Measurements from ENCODE around the gene SFMBT2. TPM values are rescaled to one million over a fixed set of nuclear protein-coding genes. Genes with fewer than 3 reads are reported as not detected.

The SFMBT2 gene
- polyA plus RNA-seq, 4 donors: 0.45 to 2.5 (median 1.3) TPM

- H3K36me3 ChIP-seq (ENCODE audit: control insufficient read depth in 3 of 3, insufficient read depth in 2 of 3, low read depth in 1 of 3, low read length in 3 of 3): no peaks in the 10 kb centered on the region
- DNase-seq (peak in 1 of 2 donors; percentile 9), FAIRE-seq (no peak)
- H3K27me3 ChIP-seq (ENCODE audit: control insufficient read depth in 3 of 3, insufficient read depth in 3 of 3, low read length in 3 of 3): peaks cover 2 to 70% (median 7%) of the 10 kb centered on the region in 3 donors
- H3K9me3 ChIP-seq (ENCODE audit: control insufficient read depth in 2 of 2, insufficient read depth in 1 of 2, low read depth in 1 of 2, low read length in 1 of 2): no peaks in the 10 kb centered on the region
- H3K4me3 ChIP-seq (ENCODE audit: low read depth in 1 of 3, low read length in 3 of 3): peak overlapping the region; percentile 36 to 62 (median 40)
- H3K4me1 ChIP-seq (ENCODE audit: control insufficient read depth in 3 of 3, insufficient read depth in 2 of 3, low read depth in 1 of 3, low read length in 2 of 3): peaks cover 0 to 16% (median 6%) of the 10 kb centered on the region in 3 donors
- 1 to 5% (median 4%) methylated on average over 15 of the region's 15 CpGs for WGBS, 3 donors
- peak overlapping the region in 2 of 3 donors; percentile 24 to 45 for H3K27ac ChIP-seq (ENCODE audit: low read depth in 1 of 3, low read length in 2 of 3)
Measured at GRCh38 chr10:7409732-7410168, 1.1 kb downstream of the SFMBT2 start.

GRCh38 chr10:7409045-7409731 lies 1.6 kb downstream of the SFMBT2 start:
- peaks cover 2 to 68% (median 7%) of the 10 kb centered on the region in 3 donors for H3K27me3 ChIP-seq (ENCODE audit: control insufficient read depth in 3 of 3, insufficient read depth in 3 of 3, low read length in 3 of 3)
- H3K4me3 ChIP-seq (ENCODE audit: low read depth in 1 of 3, low read length in 3 of 3): peak overlapping the region; percentile 36 to 62 (median 40)

GRCh38 chr10:7408291-7409044 lies 2.4 kb downstream of the SFMBT2 start:
- peaks cover 0 to 16% (median 6%) of the 10 kb centered on the region in 3 donors for H3K4me1 ChIP-seq (ENCODE audit: control insufficient read depth in 3 of 3, insufficient read depth in 2 of 3, low read depth in 1 of 3, low read length in 2 of 3)
- DNase-seq: peak in 1 of 2 donors; percentile 57
- H3K4me3 ChIP-seq (ENCODE audit: low read depth in 1 of 3, low read length in 3 of 3): peak overlapping the region; percentile 34 to 62 (median 40)
- H3K27me3 ChIP-seq (ENCODE audit: control insufficient read depth in 3 of 3, insufficient read depth in 3 of 3, low read length in 3 of 3): peaks cover 2 to 66% (median 7%) of the 10 kb centered on the region in 3 donors
- H3K9me3 ChIP-seq (ENCODE audit: control insufficient read depth in 2 of 2, insufficient read depth in 1 of 2, low read depth in 1 of 2, low read length in 1 of 2): no peaks in the 10 kb centered on the region
- no peak for FAIRE-seq
- no peaks in the 10 kb centered on the region for H3K36me3 ChIP-seq (ENCODE audit: control insufficient read depth in 3 of 3, insufficient read depth in 2 of 3, low read depth in 1 of 3, low read length in 3 of 3)
- WGBS, 3 donors: 1 to 11% (median 4%) methylated on average over 56 to 65 of the region's 65 CpGs
- peak overlapping the region in 2 of 3 donors; percentile 28 to 81 for H3K27ac ChIP-seq (ENCODE audit: low read depth in 1 of 3, low read length in 2 of 3)

More at GRCh38 chr10:7409045-7409731, 1.6 kb downstream of the SFMBT2 start:
- Histone ChIP-seq H3K9me3 (ENCODE audit: control insufficient read depth in 2 of 2, insufficient read depth in 1 of 2, low read depth in 1 of 2, low read length in 1 of 2) (no peaks in the 10 kb centered on the region), H3K27ac (ENCODE audit: low read depth in 1 of 3, low read length in 2 of 3) (peak overlapping the region in 2 of 3 donors; percentile 45 to 81), H3K4me1 (ENCODE audit: control insufficient read depth in 3 of 3, insufficient read depth in 2 of 3, low read depth in 1 of 3, low read length in 2 of 3) (peaks cover 0 to 16% (median 6%) of the 10 kb centered on the region in 3 donors), H3K36me3 (ENCODE audit: control insufficient read depth in 3 of 3, insufficient read depth in 2 of 3, low read depth in 1 of 3, low read length in 3 of 3) (no peaks in the 10 kb centered on the region)
- 1 to 7% (median 6%) methylated on average over 38 of the region's 38 CpGs for WGBS, 3 donors
- DNase-seq: peak in 1 of 2 donors; percentile 21
- no peak for FAIRE-seq

- FAIRE-seq: no peak
- Histone ChIP-seq H3K4me1 (ENCODE audit: control insufficient read depth in 3 of 3, insufficient read depth in 2 of 3, low read depth in 1 of 3, low read length in 2 of 3) (peaks cover 0 to 16% (median 6%) of the 10 kb centered on the region in 3 donors), H3K9me3 (ENCODE audit: control insufficient read depth in 2 of 2, insufficient read depth in 1 of 2, low read depth in 1 of 2, low read length in 1 of 2) (no peaks in the 10 kb centered on the region), H3K27me3 (ENCODE audit: control insufficient read depth in 3 of 3, insufficient read depth in 3 of 3, low read length in 3 of 3) (peaks cover 2 to 58% (median 7%) of the 10 kb centered on the region in 3 donors), H3K4me3 (ENCODE audit: low read depth in 1 of 3, low read length in 3 of 3) (peak overlapping the region; percentile 34 to 62 (median 40)), H3K36me3 (ENCODE audit: control insufficient read depth in 3 of 3, insufficient read depth in 2 of 3, low read depth in 1 of 3, low read length in 3 of 3) (no peaks in the 10 kb centered on the region), H3K27ac (ENCODE audit: low read depth in 1 of 3, low read length in 2 of 3) (peak overlapping the region in 2 of 3 donors; percentile 28 to 81)
- peak in 1 of 2 donors; percentile 46 for DNase-seq
- WGBS, 3 donors: 13 to 15% (median 14%) methylated on average over 76 to 77 of the region's 77 CpGs
Measured at GRCh38 chr10:7407368-7408290, 3.2 kb downstream of the SFMBT2 start.

GRCh38 chr10:7406712-7407333 lies 4.0 kb downstream of the SFMBT2 start:
- FAIRE-seq: no peak
- WGBS, 3 donors: 60 to 67% (median 66%) methylated on average over 14 of the region's 14 CpGs
- no peak for DNase-seq
- Histone ChIP-seq H3K9me3 (ENCODE audit: control insufficient read depth in 2 of 2, insufficient read depth in 1 of 2, low read depth in 1 of 2, low read length in 1 of 2) (no peaks in the 10 kb centered on the region), H3K27me3 (ENCODE audit: control insufficient read depth in 3 of 3, insufficient read depth in 3 of 3, low read length in 3 of 3) (peaks cover 0 to 50% (median 7%) of the 10 kb centered on the region in 3 donors), H3K4me3 (ENCODE audit: low read depth in 1 of 3, low read length in 3 of 3) (peak overlapping the region in 2 of 3 donors; percentile 40 to 62), H3K27ac (ENCODE audit: low read depth in 1 of 3, low read length in 2 of 3) (peak overlapping the region in 2 of 3 donors; percentile 28 to 81), H3K36me3 (ENCODE audit: control insufficient read depth in 3 of 3, insufficient read depth in 2 of 3, low read depth in 1 of 3, low read length in 3 of 3) (no peaks in the 10 kb centered on the region), H3K4me1 (ENCODE audit: control insufficient read depth in 3 of 3, insufficient read depth in 2 of 3, low read depth in 1 of 3, low read length in 2 of 3) (peaks cover 0 to 16% (median 4%) of the 10 kb centered on the region in 3 donors)

- Histone ChIP-seq H3K27me3 (ENCODE audit: control insufficient read depth in 3 of 3, insufficient read depth in 3 of 3, low read length in 3 of 3) (peaks cover 0 to 40% (median 0%) of the 10 kb centered on the region in 3 donors), H3K36me3 (ENCODE audit: control insufficient read depth in 3 of 3, insufficient read depth in 2 of 3, low read depth in 1 of 3, low read length in 3 of 3) (no peaks in the 10 kb centered on the region), H3K27ac (ENCODE audit: low read depth in 1 of 3, low read length in 2 of 3) (peak overlapping the region in 1 of 3 donors; percentile 7), H3K4me3 (ENCODE audit: low read depth in 1 of 3, low read length in 3 of 3) (no peak overlapping the region), H3K9me3 (ENCODE audit: control insufficient read depth in 2 of 2, insufficient read depth in 1 of 2, low read depth in 1 of 2, low read length in 1 of 2) (no peaks in the 10 kb centered on the region), H3K4me1 (ENCODE audit: control insufficient read depth in 3 of 3, insufficient read depth in 2 of 3, low read depth in 1 of 3, low read length in 2 of 3) (peaks cover 0 to 8% (median 2%) of the 10 kb centered on the region in 3 donors)
- DNase-seq (no peak), FAIRE-seq (no peak)
- 12 to 39% (median 16%) methylated on average over 3 to 4 of the region's 4 CpGs for WGBS, 3 donors
Measured at GRCh38 chr10:7405637-7406036, 5.2 kb downstream of the SFMBT2 start.

- no peaks in the 10 kb centered on the region for H3K9me3 ChIP-seq (ENCODE audit: control insufficient read depth in 2 of 2, insufficient read depth in 1 of 2, low read depth in 1 of 2, low read length in 1 of 2)
- whole genome bisulfite sequencing, 3 donors: 32 to 64% (median 33%) methylated on average over 1 of the region's 1 CpG
- H3K27ac ChIP-seq (ENCODE audit: low read depth in 1 of 3, low read length in 2 of 3): no peak overlapping the region
- H3K4me1 ChIP-seq (ENCODE audit: control insufficient read depth in 3 of 3, insufficient read depth in 2 of 3, low read depth in 1 of 3, low read length in 2 of 3): peaks cover 0 to 8% (median 2%) of the 10 kb centered on the region in 3 donors
- FAIRE-seq (no peak), DNase-seq (no peak)
- H3K4me3 ChIP-seq (ENCODE audit: low read depth in 1 of 3, low read length in 3 of 3): no peak overlapping the region
- H3K27me3 ChIP-seq (ENCODE audit: control insufficient read depth in 3 of 3, insufficient read depth in 3 of 3, low read length in 3 of 3): peaks cover 0 to 21% (median 0%) of the 10 kb centered on the region in 3 donors
- no peaks in the 10 kb centered on the region for H3K36me3 ChIP-seq (ENCODE audit: control insufficient read depth in 3 of 3, insufficient read depth in 2 of 3, low read depth in 1 of 3, low read length in 3 of 3)
Measured at GRCh38 chr10:7403620-7404019, 7.2 kb downstream of the SFMBT2 start.

Data from small intestine (tissue), 7 donors.